Measurements from ENCODE around the gene IFNG-AS1. TPM values are rescaled to one million over a fixed set of nuclear protein-coding genes. Genes with fewer than 3 reads are reported as not detected.

IFNG-AS1 gene
- total RNA-seq (0.85 TPM), polyA plus RNA-seq (ENCODE audit: insufficient read depth, low read depth, low replicate concordance) (not detected)
- long read RNA-seq, donor 1: 0 reads
- long read RNA-seq, donor 2: 0 reads
- long read RNA-seq, donor 3: 0 reads
- long read RNA-seq, donor 4: 0 reads
- long read RNA-seq, donor 5: 0 reads
- long read RNA-seq, donor 6: 0 reads
- long read RNA-seq, donor 7, partial matches to known transcripts: 0 of 1 reads
- long read RNA-seq, donor 7, other reads (novel, unspliced or antisense): 1 of 1 reads
- long read RNA-seq, donor 8: 0 reads
- long read RNA-seq, donor 9: 0 reads
- long read RNA-seq, donor 10: 0 reads

DNA sequence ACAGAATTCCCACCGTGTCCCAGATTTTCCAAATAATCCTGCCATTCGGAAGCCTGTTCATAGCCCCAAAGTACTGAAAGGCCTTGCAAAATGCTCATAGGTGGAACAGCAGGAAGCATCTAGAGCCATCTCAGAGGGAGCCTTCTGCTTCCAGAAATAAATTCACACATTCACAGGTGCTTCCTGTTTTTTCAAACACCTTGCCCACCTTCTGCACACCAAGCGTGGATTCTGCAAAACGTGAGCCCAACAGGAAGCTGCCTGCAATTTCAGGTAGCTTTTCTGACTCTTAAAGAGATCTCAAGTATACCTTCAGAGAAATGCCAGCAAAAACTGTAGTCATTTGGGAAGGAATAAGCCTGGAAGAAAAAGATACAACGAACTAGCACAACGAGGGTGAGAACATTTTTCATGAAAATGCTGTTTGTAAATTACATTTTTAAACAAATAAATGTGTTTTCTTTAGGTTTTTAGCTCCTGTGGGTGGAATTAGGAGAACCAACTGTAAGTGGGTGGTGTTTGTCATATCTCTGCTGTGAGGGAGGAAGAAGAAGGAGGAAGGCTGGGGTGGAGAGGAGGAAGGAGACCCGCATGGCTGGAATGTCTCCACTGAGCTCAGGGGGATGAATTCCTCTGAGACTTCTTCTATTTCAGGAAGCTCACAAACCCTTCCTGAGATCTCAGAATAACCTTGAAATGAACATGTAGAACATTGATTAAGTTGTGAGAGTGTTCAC is at the start of gene IFNG-AS1:
Gene IFNG-AS1 (plus strand): TSS at position 264 of the 737 bp plus-strand sequence.
- no peak for TF ChIP-seq CTCF (IDR thresholded peaks at IDR 0.05; ENCODE audit: borderline replicate concordance, extremely low read depth, insufficient read depth)
- H3K27me3 ChIP-seq (ENCODE audit: control insufficient read depth, insufficient read depth, low read length): no peaks in the 10 kb centered on the region
- FAIRE-seq (no peak), DNase-seq (no peak)
- no peaks in the 10 kb centered on the region for H3K4me1 ChIP-seq (ENCODE audit: control insufficient read depth in 2 of 3, insufficient read depth in 2 of 3, low read depth in 1 of 3, low read length in 3 of 3)
- no peak within 1 kb of the TSS for H3K9ac ChIP-seq (ENCODE audit: low read length in 3 of 3)
- no peaks in the 10 kb centered on the region for H3K9me3 ChIP-seq (ENCODE audit: control insufficient read depth in 2 of 3, insufficient read depth in 1 of 3, low read length in 3 of 3)
- H3K27ac ChIP-seq (ENCODE audit: low read depth in 2 of 2, low read length in 2 of 2): no peak within 1 kb of the TSS
- H3K4me3 ChIP-seq (ENCODE audit: low read length in 3 of 3): no peak within 1 kb of the TSS
- intact Hi-C loops (cut with DNase I): no loop called here
- no peaks in the 10 kb centered on the region for H3K36me3 ChIP-seq (ENCODE audit: control insufficient read depth in 2 of 3, insufficient read depth in 3 of 3, low read length in 3 of 3)

GRCh38 chr12:67939611-67940010 is 49.6 kb upstream of the IFNG-AS1 start:
- no peak for DNase-seq
- Histone ChIP-seq H3K9me3 (ENCODE audit: control insufficient read depth in 2 of 3, insufficient read depth in 1 of 3, low read length in 3 of 3) (no peaks in the 10 kb centered on the region), H3K4me1 (ENCODE audit: control insufficient read depth in 2 of 3, insufficient read depth in 2 of 3, low read depth in 1 of 3, low read length in 3 of 3) (no peaks in the 10 kb centered on the region), H3K9ac (ENCODE audit: low read length in 3 of 3) (no peak overlapping the region), H3K27ac (ENCODE audit: low read depth in 2 of 2, low read length in 2 of 2) (no peak overlapping the region), H3K36me3 (ENCODE audit: control insufficient read depth in 2 of 3, insufficient read depth in 3 of 3, low read length in 3 of 3) (no peaks in the 10 kb centered on the region), H3K4me3 (ENCODE audit: low read length in 3 of 3) (no peak overlapping the region), H3K27me3 (ENCODE audit: control insufficient read depth, insufficient read depth, low read length) (no peaks in the 10 kb centered on the region)
- no peak for TF ChIP-seq CTCF (IDR thresholded peaks at IDR 0.05; ENCODE audit: borderline replicate concordance, extremely low read depth, insufficient read depth)
- no peak for FAIRE-seq
- intact Hi-C loops (cut with DNase I): loop anchor here (10.0 kb wide), 2 partner anchors 295 to 575 kb away; partner anchors contain the start of gene DYRK2

GRCh38 chr12:67940780-67941243 is 48.4 kb upstream of the IFNG-AS1 start:
- no peak for DNase-seq
- Histone ChIP-seq H3K27me3 (ENCODE audit: control insufficient read depth, insufficient read depth, low read length) (no peaks in the 10 kb centered on the region), H3K36me3 (ENCODE audit: control insufficient read depth in 2 of 3, insufficient read depth in 3 of 3, low read length in 3 of 3) (no peaks in the 10 kb centered on the region), H3K4me3 (ENCODE audit: low read length in 3 of 3) (no peak overlapping the region), H3K9me3 (ENCODE audit: control insufficient read depth in 2 of 3, insufficient read depth in 1 of 3, low read length in 3 of 3) (no peaks in the 10 kb centered on the region), H3K27ac (ENCODE audit: low read depth in 2 of 2, low read length in 2 of 2) (no peak overlapping the region), H3K4me1 (ENCODE audit: control insufficient read depth in 2 of 3, insufficient read depth in 2 of 3, low read depth in 1 of 3, low read length in 3 of 3) (no peaks in the 10 kb centered on the region), H3K9ac (ENCODE audit: low read length in 3 of 3) (no peak overlapping the region)
- TF ChIP-seq CTCF (IDR thresholded peaks at IDR 0.05; ENCODE audit: borderline replicate concordance, extremely low read depth, insufficient read depth): no peak
- FAIRE-seq: no peak
- intact Hi-C loops (cut with DNase I): loop anchor here (10.0 kb wide), 2 partner anchors 296 to 576 kb away; partner anchors contain the start of gene DYRK2

Measured in kidney (tissue), 22 donors.